HG02678 (cell line): ENCODE data around the gene HPS3.
"Not testable (repeated sequence)": the region's sequence is repeated elsewhere in the genome, so short reads cannot be mapped to it uniquely, and the experiment has no call there.

ENCODE experiments used
- ATAC-seq: cut with Tn5 transposase; IDR thresholded peaks from one replicate; pipeline ENCODE4 v1.9.1; 2021; ENCODE audit warnings: mild to moderate bottlenecking, moderate library complexity; ENCODE audit not compliant: unreplicated experiment

HPS3 gene, protein sequence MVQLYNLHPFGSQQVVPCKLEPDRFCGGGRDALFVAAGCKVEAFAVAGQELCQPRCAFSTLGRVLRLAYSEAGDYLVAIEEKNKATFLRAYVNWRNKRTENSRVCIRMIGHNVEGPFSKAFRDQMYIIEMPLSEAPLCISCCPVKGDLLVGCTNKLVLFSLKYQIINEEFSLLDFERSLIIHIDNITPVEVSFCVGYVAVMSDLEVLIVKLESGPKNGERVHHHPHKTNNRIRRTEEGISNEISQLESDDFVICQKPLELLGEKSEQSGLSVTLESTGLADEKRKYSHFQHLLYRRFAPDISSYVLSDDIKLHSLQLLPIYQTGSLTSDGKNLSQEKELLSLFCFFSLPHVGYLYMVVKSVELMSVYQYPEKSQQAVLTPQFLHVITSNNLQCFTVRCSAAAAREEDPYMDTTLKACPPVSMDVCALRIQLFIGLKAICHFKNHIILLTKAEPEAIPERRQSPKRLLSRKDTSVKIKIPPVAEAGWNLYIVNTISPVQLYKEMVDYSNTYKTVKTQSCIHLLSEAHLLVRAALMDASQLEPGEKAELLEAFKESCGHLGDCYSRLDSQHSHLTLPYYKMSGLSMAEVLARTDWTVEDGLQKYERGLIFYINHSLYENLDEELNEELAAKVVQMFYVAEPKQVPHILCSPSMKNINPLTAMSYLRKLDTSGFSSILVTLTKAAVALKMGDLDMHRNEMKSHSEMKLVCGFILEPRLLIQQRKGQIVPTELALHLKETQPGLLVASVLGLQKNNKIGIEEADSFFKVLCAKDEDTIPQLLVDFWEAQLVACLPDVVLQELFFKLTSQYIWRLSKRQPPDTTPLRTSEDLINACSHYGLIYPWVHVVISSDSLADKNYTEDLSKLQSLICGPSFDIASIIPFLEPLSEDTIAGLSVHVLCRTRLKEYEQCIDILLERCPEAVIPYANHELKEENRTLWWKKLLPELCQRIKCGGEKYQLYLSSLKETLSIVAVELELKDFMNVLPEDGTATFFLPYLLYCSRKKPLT

DNA sequence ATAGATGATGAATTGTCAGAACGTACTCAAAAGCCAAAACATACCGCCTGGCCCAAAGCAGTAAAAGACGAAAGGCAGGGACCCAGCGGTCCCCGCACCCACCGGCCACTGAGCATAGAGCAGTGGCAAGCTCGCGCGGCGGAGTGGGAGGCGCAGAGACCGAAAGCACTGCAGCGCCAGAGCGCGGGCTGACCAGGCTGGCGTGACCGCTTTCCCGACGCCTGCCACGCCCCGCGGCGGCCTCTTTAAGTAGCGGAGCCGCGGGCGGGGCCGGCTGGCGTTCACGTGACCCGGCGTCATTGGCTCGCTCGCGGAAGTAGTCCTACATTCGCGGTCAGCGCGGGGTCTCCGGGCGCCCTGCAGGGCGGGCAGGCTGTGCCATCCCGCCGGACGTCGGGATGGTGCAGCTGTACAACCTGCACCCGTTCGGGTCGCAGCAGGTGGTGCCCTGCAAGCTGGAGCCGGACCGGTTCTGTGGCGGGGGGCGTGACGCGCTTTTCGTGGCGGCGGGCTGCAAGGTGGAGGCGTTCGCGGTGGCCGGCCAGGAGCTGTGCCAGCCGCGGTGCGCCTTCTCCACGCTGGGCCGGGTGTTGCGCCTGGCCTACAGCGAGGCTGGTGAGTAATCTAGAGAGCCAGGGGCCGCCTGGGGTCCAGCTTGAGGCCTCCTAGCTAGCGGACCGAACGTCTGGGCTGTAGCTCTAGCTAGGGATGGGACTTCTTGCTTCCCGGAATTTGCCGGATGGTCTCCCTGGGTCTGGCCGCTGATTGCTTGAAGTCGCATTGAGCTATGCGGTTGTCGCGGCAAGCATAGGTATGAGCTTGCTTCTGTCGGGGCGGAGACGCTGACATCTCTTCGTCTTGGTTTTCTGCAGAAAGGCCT lies at the start of gene HPS3:
Gene HPS3, plus strand, starts transcription at position 313 of the 880 bp plus-strand sequence. Its CDS starts 86 bp downstream, at position 399.
- peak; percentile 92 for ATAC-seq

DNA sequence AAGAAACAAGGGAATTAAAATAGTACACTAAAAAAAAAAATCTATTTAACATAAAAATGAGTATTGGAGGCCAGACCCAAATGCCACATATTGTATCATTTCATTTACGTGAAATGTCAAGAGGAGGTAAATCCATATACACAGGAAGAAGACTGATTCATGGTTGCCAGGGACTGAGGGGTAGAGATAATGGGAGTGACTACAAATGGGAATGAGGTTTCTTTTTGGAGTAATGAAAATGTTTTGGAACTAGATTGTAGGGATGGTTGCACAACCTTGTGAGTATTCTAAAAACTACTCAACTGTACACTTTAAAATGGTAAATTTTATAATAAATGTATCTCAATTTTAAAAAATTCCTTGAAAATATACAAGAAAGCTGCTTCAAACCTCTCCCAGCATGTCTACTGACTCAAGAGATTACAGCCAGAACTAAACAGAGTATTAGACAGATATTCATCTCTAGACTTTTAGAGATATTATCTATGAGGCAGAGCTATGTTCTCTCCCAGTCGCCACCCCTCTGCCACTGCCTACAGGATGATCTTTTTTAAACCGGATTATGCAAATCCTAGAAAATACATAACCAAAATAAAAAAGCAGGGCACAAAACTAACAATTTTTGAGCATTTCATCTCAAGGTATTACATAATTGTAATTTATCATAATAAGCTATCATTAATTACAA lies 49.3 kb upstream of the HPS3 start:
- no peak for ATAC-seq

DNA sequence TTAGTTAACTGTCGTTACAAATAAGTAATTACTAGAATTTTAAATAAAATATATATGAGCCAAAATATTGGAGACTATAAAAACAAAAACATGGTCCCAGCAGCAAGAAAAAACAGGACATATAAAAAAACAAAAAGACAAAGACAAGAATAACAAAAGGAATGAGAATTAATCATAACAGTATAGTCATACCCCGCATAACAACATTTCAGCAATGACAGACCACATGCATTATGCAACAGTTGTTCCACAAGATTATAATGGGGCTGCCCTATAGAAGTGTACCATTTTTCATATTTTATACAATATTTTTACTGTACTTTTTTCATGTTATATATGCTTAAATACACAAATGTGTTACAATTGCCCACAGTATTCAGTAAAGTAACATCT lies 48.7 kb upstream of the HPS3 start:
- ATAC-seq = no peak

DNA sequence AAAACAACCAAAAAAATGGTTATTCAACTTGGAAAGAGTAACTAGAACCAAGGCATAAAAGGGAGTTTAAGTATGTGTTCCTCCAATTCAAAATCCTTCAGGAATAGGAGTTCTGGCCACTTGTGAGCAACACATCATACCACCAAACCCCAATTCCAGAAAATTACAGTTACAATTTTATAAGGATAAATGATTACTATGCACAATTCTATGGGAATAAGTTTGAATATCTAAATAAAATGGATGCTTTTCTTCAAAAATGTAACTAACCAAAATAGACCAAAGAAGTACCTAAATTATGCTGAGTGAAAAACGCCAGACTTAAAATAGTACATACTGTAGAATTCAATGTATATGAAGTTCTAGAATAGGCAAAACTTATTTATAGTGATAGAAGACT lies 47.7 kb upstream of the HPS3 start:
- no peak for ATAC-seq

DNA sequence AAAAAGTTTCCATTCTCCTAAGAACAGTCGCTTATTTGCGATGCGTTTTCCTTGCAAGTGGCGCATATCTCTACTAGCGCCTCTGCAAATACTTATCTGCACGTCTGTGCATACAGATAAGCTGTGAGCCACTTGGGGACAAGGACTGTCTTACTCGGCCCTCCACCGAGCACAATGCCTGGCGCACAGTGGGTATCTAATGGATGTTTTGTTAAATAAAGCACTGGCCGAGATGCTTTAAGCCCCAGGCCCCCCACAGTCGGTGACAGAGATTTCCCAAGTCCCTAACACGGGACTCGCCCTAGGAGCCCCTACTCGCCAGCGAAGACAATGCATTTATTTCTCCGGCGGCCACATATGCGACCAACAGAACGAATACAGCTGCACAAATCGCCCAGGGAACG lies 43.6 kb upstream of the HPS3 start:
- ATAC-seq = peak; percentile 27

DNA sequence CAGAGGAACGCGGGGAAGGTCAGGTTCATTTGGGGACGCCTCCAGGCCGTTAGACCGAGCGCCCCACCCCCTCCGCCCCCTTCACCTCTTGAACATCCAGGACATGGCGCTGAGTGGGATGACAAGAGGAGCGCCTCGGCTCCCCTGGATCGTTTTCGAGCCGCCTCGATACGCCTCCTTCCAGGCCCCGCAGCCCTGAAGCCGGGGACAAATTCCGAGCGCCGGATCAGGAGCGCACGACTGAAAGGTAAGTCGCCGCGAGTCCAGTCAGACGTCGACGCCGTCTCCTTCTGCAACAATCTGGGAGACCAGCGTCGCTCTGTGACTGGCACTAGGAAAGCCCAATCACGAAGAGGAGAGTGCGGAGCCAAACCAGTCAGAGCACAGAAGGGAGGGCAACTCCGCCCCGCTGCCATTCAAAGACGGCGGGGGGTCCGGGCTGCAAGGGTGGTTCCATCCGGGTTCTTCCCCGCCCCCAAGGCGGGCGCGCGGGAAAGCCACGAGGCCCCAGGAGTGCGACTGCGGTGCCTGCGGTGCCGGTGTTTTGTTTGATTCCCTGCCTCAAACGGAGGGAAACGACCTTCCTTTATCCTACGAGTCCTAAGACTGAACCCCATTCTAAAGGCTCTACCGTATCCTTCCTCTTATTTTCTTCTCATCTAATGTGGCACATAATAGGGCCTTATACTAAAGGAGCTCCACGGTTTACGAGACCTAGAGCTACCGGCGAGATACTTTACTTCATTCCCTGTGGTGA lies 43.0 kb upstream of the HPS3 start, which contains the start of gene HLTF:
Gene HLTF, minus strand, starts transcription at position 302 of the 757 bp plus-strand sequence. Its CDS starts 197 bp downstream, at position 105.
- peak; percentile 99 for ATAC-seq

DNA sequence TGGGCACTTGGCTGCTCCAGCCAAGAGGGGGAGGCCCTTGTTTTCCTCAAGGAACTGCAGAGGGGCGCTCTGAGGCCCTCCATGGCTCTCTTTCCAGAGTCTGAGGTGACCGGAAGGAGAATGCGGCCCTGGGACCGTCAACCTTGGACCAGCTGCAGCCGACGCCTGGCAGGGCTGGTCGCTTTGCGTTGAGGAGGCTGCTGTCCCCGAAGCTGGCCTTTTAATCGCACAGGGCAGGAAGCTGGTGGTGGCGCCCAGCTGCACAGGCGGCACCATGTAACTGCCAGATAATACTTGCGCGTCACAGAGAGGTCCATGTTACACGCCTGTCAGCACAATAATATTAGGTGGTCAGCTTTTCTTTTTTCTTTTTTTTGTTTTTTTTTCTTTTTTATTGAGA lies 42.2 kb upstream of the HPS3 start:
- ATAC-seq = no peak

DNA sequence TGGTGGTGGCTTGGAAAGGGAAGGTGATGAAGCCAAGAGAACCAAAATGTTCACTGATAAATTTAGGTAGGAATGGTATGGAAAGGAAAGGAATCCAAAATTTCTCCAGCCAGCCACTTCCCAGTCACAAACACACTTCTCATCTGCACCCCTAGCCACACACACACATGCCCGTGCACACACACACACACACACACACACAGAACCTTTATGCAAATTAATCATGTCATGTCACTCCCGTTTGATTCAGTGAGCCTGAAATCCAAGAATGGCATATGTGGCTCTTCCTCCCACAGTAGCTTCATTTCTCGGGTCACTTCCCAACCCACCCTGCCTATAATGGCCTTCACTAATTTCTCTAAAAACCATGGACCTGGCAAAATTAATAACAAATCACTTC lies 40.0 kb upstream of the HPS3 start:
- ATAC-seq = no peak

DNA sequence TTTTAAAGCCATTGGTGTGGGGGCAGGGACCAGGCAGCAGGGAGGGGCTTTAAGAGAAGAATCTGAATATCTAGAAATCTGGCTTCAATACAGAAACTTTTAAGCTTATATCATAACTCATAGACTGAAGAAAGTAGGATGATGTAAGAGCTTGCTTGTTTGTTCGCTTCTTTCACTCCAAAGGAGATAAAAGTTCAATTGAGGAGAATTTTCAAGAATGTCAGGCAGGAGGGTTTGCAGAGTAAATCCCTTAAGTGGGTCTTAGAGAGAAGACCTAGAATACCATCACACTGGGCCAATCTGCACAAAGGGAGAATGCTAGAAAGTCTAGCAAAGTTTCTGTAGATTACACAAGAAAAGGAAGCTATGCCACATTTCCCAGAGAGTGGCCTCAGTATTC lies 39.0 kb upstream of the HPS3 start:
- ATAC-seq = no peak

DNA sequence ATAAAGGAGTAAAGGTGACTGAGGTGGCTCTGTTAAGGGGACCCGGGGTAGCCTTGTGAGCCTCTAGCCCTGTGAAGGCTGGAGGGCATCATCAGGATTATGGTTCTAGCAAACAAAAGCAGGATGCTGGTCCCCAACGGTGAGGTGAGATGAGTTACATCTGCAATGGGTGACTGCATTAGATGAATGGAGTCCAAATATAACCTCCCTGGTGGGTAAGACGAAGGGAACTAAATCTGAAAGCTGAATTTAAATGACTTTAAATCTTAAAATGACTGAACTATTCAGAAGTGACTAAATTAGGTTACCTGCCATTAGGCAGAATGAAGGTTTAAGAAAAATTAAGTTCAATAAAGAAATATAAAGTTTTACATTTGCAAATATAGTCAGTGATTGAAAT lies 38.5 kb upstream of the HPS3 start:
- ATAC-seq = no peak

DNA sequence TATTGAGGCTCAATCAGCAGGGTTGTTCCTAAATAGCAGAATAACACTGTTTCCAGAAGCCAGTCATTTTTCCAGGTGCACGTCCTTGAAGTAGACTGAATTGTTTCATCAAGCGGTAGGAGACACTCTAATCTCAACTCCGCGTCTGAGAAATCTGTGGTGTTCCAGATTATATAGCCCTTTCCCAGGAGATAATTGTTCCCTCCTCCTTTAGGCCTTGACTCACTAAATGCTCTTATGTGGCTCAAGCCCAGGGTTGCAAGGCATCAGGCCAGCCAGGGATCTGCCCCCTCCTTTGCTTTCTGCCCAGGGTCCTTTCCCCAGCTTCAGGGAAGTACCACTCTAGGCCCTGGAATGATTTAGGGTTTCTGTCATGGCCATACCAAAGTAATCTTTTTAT lies 37.5 kb upstream of the HPS3 start:
- no peak for ATAC-seq

DNA sequence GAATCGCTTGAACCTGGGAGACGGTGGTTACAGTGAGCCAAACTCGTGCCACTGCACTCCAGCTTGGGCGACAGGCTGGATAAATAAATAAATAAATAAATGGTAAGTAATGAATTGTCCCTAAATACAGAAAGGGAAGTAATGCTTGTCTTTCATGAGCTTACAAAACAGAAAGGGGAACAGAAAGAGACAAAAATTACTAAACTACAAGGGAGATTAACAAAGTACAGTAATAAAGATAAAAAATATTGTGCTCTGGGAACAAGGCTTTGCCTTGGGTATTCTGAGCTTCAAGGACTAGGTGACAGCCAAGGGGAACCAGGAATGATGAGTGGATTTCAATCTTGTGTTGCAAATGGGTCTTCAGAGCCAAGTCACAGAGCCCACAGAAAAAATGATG lies 34.0 kb upstream of the HPS3 start:
- peak; percentile 87 for ATAC-seq

DNA sequence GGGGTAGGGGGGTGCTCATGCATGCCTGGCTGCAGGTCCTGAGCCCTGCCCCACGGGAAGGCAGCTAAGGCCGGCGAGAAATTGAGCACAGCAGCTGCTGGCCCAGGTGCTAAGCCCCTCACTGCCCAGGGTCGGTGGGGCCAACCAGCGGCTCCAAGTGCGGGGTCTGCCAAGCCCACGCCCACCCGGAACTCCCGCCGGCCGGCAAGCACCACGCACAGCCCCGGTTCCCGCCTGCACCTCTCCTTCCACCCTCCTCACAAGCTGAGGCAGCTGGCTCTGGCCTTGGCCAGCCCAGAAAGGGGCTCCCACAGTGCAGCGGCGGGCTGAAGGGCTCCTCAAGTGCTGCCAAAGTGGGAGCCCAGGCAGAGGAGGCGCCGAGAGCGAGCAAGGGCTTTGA lies 31.5 kb upstream of the HPS3 start:
- not testable (repeated sequence) for ATAC-seq

DNA sequence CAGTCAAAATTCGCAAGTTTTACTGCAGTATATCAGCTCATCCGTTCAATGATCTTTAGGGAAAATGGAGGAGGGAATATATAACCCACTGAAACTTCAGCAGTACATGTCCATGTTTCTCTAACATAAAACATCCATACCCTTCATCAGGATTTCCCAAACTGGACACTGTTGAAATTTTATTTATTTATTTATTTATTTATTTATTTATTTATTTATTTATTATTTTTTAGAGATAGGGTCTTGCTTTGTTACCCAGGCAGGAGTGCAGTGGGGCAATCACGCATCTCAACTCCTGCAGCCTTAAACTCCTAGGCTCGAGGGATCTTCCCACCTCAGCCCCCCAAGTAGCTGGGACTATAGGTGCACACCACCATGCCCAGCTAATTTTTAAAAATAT lies 28.3 kb upstream of the HPS3 start:
- ATAC-seq = no peak

DNA sequence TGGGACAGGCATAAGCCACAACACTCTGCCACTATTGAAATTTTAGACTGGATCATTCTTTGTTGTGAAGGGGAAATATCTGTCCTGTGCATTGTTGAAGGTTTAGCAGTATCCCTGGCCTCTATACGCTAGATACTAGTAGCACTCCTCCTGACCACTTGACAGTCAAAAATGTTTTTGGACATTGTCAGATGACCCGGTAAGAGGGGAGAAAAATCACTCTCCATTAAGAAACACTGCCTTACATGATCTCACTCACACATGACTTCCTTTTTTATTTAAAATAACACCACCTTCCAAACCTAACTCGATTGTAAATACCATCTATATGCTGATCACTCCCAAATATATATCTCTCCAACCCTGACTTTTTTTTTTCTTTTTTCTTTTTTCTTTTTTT lies 27.8 kb upstream of the HPS3 start:
- ATAC-seq = no peak

DNA sequence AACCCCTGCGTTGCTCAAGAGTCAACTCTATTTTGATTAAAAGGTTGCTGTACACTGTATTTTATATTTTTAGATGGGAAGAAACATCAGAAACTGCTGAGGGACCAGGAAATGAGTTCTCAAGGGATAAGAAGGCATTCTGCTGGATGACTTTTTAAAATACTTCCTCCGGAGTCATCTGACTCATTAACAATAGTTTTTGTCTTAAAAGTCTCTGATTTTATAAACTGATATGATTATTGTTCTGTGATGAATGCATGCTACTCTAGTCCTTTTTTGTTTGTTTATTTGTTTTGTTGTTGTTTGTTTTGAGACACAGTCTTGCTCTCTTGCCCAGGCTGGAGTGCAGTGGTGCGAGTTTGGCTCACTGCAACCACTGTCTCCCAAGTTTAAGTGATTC lies 25.0 kb upstream of the HPS3 start:
- ATAC-seq = no peak

DNA sequence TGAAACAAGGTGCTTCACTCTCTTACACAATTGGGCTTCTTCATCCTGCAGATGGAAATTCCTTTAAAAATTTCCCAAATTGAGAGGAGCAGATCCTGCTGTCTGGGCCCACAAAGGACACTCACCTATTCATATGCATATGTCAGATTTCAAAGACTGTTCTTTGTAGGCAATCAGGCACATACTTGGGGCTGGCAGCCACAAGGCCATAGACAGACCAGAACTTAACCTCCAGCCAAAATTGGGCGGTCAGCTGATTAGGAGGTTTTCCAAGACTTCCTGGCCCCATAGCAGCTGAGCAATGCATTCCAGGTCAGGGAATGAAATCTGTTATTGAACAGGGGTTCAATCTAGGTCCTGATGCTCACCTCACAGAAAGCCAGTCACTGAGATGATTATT lies 15.0 kb upstream of the HPS3 start:
- ATAC-seq = no peak

DNA sequence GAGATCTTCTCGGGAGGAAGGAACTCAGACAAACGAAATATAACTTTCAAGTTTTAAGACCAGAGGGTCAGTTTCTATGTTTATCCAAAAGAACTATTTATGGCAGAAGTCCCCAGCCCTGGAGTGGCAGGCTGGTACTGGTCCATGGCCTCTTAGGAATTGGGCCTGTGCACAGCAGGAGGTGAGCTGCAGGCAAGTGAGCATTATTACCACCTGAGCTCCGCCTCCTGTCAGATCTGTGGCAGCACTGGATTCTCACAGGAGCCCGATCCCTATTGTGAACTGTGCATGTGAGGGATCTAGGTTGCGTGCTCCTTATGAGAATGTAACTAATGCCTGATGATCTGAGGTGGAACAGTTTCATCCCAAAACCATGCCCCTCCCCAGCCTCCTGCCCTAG lies 14.3 kb upstream of the HPS3 start:
- no peak for ATAC-seq

DNA sequence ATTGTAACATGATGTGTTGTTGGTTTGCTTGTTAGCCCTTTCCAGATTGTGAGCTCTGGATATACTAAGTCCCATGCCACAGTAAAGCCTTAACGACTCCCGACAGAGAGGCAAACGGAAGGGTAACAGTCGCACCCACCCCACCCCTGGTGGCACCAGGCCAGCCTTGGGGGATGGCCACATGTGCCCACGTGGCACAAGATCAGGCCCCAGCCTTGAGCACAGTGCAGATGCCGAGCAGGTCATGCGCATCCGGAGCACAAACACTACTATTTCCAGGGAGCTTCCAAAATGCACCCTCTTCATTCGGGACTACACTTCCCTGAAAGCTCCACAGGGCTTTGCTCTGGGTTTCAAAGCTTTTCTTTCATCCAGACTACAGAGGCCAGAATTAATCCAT lies 10.7 kb upstream of the HPS3 start:
- ATAC-seq = no peak
